Measurements from ENCODE around the gene DLG3. TPM values are rescaled to one million over a fixed set of nuclear protein-coding genes. Genes with fewer than 3 reads are reported as not detected.
A peak's percentile ranks its signal among the peaks of the same experiment; 100 is the strongest.

DLG3 gene
- polyA plus RNA-seq, 2 of the 4 experiments (the other 2 are of a cell fraction) = 3.2 to 12.8 TPM

DNA sequence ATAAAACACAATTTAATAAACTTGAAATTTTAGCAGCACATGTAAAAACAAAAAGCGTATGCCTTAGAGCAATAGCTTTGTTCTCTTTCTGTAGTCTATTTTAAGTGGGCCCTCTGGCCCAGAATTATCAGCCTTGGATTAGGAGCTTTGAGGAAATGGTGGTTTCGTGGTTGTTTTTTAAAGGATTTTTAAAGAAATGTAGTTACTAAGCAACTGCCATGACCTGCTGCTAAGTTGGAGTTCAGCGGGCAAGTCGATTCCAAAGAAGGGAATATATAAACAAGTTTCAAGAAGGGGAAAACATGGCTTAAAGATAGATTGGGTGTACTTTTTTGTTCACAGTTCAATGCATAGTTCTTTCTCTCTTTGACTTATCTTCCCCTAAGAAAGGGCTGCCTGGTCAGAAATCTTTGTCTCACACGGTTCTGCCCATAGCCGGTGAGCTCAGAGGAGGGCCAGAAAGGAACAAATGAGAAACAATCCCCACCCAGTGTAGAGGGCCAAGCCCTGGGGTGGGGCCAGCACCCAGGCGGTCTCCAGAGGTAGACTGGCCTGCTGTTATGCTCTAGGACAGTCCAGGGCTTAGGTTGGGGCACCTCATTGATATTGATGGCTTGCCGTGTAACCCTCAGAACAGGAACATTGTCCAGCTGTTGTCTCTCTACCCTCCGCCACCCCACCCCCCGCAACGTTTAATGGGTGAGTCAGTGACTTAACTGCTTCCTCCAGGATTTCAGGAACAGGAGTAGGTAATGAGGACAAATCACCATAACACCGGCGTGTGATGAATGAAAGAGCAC lies 32.5 kb downstream of the DLG3 start:
- FAIRE-seq = no peak
- Histone ChIP-seq H3K27ac (peak overlapping the region; percentile 61 to 84), H3K4me1 (peaks cover 46% of the 10 kb centered on the region), H3K9me3 (no peaks in the 10 kb centered on the region), H3K4me3 (0 out of 3 replicates have a peak overlapping the region, but pooled peaks have one; percentile 11), H3K4me2 (peak overlapping the region; percentile 71)
- CTCF ChIA-PET = interaction anchor here (0.6 to 1.3 kb wide), 3 partner anchors 16 to 26 kb away, joined by 3 to 4 read pairs (median 3); no protein-coding TSS in a partner anchor
- ATAC-seq = peak; percentile 77 to 84; a peak in 5 of 6 replicates
- TF ChIP-seq EP300 (IDR thresholded peaks at IDR 0.05) = no peak
- no peak for TF ChIP-seq PHF8 (IDR thresholded peaks at IDR 0.05; ENCODE audit: borderline replicate concordance, low read depth)
- TF ChIP-seq CBX8 (IDR thresholded peaks at IDR 0.05) = no peak
- no peak for TF ChIP-seq FOSL2 (IDR thresholded peaks at IDR 0.05)
- TF ChIP-seq FOSL2 (CRISPR knock-in tag; IDR thresholded peaks at IDR 0.05) = peak; percentile 16; the same call in 1 of the 2 replicates
- TF ChIP-seq EHMT2 (IDR thresholded peaks at IDR 0.05; ENCODE audit: low read depth) = no peak
- 0 out of 2 replicates have a peak, but pooled peaks have one; percentile 24 for TF ChIP-seq MYC (IDR thresholded peaks at IDR 0.05; ENCODE audit: borderline replicate concordance, low read length)
- no peak for TF ChIP-seq POLR2A (IDR thresholded peaks at IDR 0.05; ENCODE audit: low read length)
- TF ChIP-seq RCOR1 (IDR thresholded peaks at IDR 0.05; ENCODE audit: low read depth, low read length) = no peak
- TF ChIP-seq JUNB (IDR thresholded peaks at IDR 0.05) = no peak
- TF ChIP-seq E2F6 (IDR thresholded peaks at IDR 0.05; ENCODE audit: borderline replicate concordance, low read depth) = no peak
- TF ChIP-seq, protein P1, sequence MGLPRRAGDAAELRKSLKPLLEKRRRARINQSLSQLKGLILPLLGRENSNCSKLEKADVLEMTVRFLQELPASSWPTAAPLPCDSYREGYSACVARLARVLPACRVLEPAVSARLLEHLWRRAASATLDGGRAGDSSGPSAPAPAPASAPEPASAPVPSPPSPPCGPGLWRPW (IDR thresholded peaks at IDR 0.05) = no peak
- no peak for TF ChIP-seq MAFK (IDR thresholded peaks at IDR 0.05; ENCODE audit: partially characterized antibody)
- DNase-seq (ENCODE audit: low read depth in 1 of 2, low spot score in 1 of 2) = peak; percentile 28 to 53
- WGBS (ENCODE audit: missing lambda C conversion rate) = 28% methylated on average over 12 of the region's 13 CpGs
- POLR2A ChIA-PET = no interaction called here

DNA sequence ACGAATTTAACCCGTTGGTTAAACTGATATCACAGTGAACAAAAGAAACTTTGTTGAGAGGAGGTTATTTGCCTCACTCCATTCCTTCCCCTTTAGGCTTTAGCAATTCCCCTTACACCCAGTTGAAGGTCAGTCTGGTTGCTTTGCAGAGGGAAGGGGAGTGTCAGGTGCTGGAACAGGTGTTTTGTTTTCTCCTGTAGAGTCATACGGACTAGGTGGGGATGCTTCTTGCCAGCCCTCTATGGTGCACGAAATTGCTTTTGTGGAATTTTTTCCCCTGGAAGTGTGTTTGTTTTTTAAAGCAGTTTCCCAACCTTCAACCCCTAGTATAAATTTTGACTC lies 33.1 kb downstream of the DLG3 start:
- Histone ChIP-seq H3K27ac (peak overlapping the region; percentile 61 to 84), H3K4me2 (peak overlapping the region; percentile 71), H3K9me3 (no peaks in the 10 kb centered on the region), H3K4me1 (peaks cover 46% of the 10 kb centered on the region), H3K4me3 (0 out of 3 replicates have a peak overlapping the region, but pooled peaks have one; percentile 11)
- no peak for FAIRE-seq
- no peak for DNase-seq (ENCODE audit: low read depth in 1 of 2, low spot score in 1 of 2)
- peak in 1 of 2 experiments; percentile 19; a peak in 3 of 6 replicates for ATAC-seq
- ChIA-PET POLR2A (no interaction called here), CTCF (interaction anchor here (0.6 to 1.3 kb wide), 3 partner anchors 9 to 26 kb away, joined by 3 to 4 read pairs (median 3); no protein-coding TSS in a partner anchor)
- WGBS (ENCODE audit: missing lambda C conversion rate) = 16% methylated on average over 4 of the region's 4 CpGs
- no peak for TF ChIP-seq HDAC2 (IDR thresholded peaks at IDR 0.05)
- TF ChIP-seq ZC3H11A (IDR thresholded peaks at IDR 0.05) = no peak
- TF ChIP-seq FOXS1 (CRISPR knock-in tag; IDR thresholded peaks at IDR 0.05) = no peak
- no peak for TF ChIP-seq CBX8 (IDR thresholded peaks at IDR 0.05)
- no peak for TF ChIP-seq RARB (CRISPR knock-in tag; IDR thresholded peaks at IDR 0.05)
- TF ChIP-seq USF2 (IDR thresholded peaks at IDR 0.05) = no peak
- no peak for TF ChIP-seq NFE2L2 (conservative IDR thresholded peaks at IDR 0.05; ENCODE audit: low read length)
- TF ChIP-seq SMC3 (IDR thresholded peaks at IDR 0.05) = no peak

GRCh38 chrX:70478526-70479245 lies 34.1 kb downstream of the DLG3 start:
- no peak for ATAC-seq
- TF ChIP-seq KDM5A (IDR thresholded peaks at IDR 0.05) = no peak
- no peak for TF ChIP-seq CBX8 (IDR thresholded peaks at IDR 0.05)
- no peak for TF ChIP-seq BHLHE40 (IDR thresholded peaks at IDR 0.05; ENCODE audit: low read depth, low read length)
- FAIRE-seq = no peak
- POLR2A ChIA-PET = interaction anchor here (1.0 kb wide), 1 partner anchor 9 kb away, joined by 3 read pairs; no protein-coding TSS in a partner anchor
- DNase-seq (ENCODE audit: low read depth in 1 of 2, low spot score in 1 of 2) = no peak
- Histone ChIP-seq H3K27ac (peak overlapping the region; percentile 61 to 79), H3K4me1 (peaks cover 46% of the 10 kb centered on the region), H3K4me3 (no peak overlapping the region), H3K4me2 (peak overlapping the region; percentile 71), H3K9me3 (no peaks in the 10 kb centered on the region)
- WGBS (ENCODE audit: missing lambda C conversion rate) = 70% methylated on average over 10 of the region's 10 CpGs
- CTCF ChIA-PET = interaction anchor here (0.9 to 1.8 kb wide), 4 partner anchors 8 to 27 kb away, joined by 3 to 9 read pairs (median 4); no protein-coding TSS in a partner anchor
